ENCODE measurements around the gene JMJD4. TPM values are rescaled to one million over a fixed set of nuclear protein-coding genes. Genes with fewer than 3 reads are reported as not detected.

JMJD4 gene
- polyA plus RNA-seq, 3 donors: 18.6 to 21.1 (median 18.8) TPM

GRCh38 chr1:227753999-227754711 is 19.1 kb upstream of the JMJD4 start:
- DNase-seq: no peak

- DNase-seq: no peak
These were observed 15.0 kb upstream of the JMJD4 start for GRCh38 chr1:227749916-227750710.

GRCh38 chr1:227749225-227749624 is 14.1 kb upstream of the JMJD4 start:
- DNase-seq: no peak

GRCh38 chr1:227748496-227749182 is 13.5 kb upstream of the JMJD4 start:
- no peak for DNase-seq

GRCh38 chr1:227747948-227748495 is 12.9 kb upstream of the JMJD4 start:
- DNase-seq: no peak

DNA sequence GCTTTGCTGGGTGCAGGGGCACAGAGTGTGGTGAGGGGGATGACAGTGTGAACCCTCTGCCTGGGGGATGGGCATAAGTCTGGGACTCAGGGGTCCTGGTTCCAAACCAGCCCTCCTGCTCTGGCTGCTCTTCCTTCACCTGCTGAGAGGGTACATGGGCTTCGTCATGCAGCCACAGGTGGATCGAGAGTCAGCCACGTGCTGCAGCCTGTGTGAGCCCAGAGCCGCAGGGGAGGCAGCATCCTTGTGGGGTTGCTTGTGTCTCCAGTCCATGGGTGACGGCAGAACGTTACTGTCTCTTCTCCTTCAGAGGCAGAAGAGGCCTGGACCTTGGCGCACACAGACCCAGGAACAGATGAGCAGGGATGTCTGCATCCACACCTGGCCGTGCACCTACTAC is 12.3 kb upstream of the JMJD4 start:
- no peak for DNase-seq

DNA sequence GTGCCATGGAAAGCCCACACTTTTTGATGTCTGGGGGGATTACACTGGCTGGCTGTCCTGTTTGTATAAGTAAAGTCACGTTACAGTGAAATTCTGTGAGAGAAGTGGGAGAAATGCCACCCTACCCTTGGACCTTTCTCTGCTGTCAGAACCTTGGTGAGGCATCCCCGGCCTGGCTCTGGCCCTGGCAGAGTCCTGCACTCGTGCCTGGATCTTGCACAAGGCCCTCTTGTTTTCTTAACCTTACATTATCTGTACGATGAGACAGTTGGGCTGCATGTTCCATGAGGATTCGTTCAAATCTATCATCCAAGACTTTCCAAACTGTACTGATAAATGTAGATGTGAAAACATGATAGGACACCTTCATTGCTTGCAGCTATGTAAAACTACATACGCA is 11.6 kb upstream of the JMJD4 start:
- no peak for DNase-seq

- DNase-seq: no peak
These were observed 10.6 kb upstream of the JMJD4 start for GRCh38 chr1:227745568-227746265.

- DNase-seq: no peak
These were observed 9.6 kb upstream of the JMJD4 start for GRCh38 chr1:227744668-227745067.

DNA sequence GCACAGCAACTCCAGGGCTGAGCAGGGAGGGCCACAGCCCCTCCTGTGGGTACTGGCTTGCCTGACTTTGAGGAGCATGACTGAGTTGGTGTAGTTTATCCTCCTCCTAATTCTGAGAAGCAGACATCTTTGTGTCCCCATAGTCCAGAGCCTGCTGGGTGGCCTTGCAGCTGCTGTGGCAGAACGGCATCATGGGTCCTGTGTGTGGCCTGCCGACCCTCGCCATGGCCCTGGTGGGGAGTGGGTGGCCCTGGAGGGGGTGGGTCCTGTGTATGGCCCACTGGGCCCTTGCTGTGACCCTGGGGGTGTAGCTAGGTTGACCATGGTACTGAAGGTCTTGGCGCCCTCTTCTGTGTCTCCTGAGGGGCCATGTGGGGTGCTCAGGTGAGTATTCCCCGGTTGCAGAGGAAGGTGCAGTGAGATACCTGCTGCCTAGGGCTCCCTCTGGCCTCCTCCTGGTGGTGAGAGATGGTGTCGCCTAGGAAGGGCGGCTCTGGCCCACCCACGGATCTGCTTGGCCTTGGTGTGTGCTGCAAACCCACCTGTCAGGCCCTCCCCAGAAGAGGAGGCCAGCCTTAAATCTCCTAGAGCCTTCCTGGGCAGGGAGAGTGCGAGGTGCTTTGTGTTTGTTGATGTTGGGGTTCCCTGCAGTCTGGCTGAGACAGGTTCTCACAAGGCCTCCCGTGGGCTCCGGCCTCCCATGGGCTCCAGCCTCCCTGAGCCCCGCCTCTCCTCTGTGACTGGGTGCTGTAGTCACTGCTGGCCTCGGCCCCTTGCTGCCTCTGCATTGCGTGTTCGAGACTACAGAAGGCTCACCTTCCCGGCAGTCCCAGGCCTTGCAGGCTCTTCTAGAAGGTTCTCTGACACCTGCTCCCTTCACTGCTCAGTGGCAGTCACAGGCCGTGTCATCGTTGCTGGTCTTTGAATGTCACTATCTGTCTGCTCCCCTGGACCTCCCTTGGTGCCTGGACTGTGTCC is 7.9 kb upstream of the JMJD4 start:
- DNase-seq: no peak

DNA sequence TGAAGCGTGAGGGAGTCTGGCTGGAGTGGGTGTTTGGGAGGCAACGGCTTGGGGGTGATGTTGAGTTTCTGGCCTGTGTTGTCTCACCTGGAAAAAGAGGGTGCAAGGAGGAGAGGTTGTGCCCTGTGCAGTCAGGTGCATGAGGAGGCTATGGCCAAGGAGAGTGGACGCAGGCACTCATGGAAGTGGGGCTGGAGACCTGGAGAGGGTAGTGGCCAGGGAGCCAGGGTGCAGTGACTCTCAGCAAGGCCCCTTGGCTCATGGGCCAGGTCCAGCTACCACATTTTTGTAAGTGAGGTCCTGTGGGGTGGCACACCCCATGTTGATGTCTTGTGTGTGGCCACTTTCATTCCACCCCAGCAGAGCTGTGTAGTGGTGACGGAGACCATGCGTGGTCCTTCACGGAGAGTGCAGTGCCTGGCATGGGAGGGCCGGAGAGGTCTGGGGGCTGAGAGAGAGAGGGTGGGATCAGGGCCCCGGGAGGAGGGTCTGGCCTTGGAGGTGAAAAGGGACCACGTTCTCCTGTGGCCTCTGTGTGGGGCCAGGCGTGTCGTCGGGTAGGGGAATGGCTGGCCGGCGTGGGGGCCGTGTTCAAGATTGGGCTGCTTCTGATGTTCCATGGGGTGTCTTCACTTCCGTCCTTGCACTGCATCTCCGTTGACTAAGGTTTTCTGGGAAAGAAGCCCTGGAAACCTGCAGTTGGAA is 6.2 kb upstream of the JMJD4 start:
- no peak for DNase-seq

GRCh38 chr1:227740401-227740960 is 5.4 kb upstream of the JMJD4 start:
- DNase-seq: no peak

- no peak for DNase-seq
These were observed 4.5 kb upstream of the JMJD4 start for GRCh38 chr1:227739636-227740035.

DNA sequence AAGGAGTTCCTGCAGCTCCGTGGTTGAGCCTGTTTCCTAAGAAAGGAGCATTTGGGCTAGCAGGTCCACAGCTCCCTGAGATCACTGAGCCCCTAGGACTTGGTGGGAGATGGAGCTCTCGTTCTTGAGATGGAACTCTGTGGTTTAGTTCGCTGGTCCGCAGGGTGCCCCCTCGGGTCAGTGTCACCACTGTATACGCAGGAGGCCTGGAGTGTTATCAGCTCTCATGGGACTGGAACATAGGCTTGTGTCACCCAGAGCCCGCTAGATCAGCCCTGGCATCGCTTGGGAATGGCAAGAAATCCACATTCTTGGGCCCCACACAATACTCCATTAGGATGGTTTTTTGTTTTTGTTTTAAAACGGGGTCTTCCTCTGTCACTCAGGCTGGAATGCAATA is 3.7 kb upstream of the JMJD4 start:
- DNase-seq: no peak

DNA sequence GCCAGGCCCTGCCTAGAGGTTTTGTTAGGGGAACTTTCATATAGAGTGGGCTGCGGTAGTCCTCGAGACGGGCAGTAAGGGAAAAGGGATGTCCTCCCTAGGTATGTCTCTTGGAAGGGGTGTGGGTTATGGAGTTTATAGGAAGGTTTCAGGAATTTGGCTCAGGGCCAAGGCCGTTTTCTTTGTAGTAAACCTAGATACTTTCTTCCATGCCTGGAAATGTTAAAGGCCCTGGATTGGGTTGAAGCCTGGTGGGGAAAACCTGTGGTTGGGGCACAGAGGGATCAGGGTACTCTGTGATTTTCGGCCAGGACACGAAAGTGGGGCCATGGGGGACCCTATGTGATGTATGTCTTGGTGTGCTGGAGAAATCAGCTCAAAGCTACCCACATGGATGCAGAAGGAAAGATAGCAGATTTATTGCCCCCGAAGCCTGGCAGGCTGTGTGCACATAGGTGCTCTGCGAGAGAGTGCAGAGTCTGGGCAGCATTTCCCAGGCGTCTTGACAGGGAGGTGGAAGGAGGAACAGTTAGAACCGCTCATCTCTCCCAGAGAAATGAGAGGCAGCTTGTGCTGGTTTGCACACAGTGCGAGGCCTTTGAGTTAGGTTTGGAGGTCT is 1.8 kb upstream of the JMJD4 start:
- DNase-seq: no peak

- DNase-seq: no peak
These were observed 610 bp upstream of the JMJD4 start for GRCh38 chr1:227735539-227736285.

DNA sequence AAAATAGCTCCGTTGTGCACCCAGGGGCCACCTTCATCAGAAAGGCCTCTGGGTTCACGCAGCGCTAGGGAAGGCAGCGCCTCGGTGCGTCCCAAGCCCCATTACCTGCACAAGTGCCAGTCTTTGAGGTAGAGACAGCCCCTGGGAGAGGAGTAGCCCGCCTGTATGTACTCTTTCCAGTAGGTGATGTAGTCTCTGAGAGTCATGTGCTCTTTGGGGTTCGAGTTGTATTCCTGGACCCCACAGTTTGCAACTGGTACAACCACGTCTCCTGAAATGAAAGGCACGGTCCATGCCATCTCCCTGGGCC is 601 bp downstream of the JMJD4 start:
- no peak for DNase-seq

DNA sequence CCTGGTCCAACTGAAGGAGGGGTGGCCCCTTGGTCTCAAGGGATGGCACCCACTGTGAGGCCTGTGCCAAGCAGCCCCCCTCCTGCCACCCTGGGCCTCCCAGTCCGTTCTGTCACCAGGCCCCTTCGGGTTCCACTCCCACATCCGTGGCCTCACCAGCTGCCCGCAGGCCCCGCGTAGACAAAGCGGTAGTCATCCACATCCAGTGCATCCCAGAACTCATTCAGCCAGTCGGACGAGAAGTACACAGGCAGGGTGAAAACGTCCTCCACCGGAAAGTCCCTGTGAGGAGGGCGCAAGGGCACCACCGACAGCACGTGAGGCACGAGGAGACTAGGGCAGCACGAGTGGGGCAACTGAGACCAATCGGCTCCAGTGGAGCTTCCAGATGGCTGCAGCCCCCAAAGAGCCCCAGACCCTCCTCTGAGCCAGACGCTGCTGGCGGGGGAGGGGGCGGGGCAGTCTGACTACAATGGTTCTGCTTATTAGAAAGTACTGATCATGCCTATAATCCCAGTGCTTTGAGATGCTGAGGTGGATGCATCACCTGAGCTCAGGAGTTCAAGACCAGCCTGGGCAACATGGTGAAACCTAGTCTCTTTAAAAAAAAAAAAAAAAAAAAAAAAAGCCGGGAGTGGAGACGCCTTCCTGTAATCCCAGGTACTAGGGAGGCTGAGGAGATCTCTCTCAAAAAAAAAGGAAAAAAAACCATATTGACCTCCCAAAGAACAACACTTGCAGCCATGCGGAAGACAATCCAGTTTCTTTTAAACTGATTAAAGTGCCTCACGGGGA is 1.2 kb downstream of the JMJD4 start:
- DNase-seq: no peak

All from renal pelvis (tissue), 4 donors.